Endothelial cell of umbilical vein (primary cell): Measurements from ENCODE around the gene DTX4. TPM values are rescaled to one million over a fixed set of nuclear protein-coding genes. Genes with fewer than 3 reads are reported as not detected.
A peak's percentile ranks its signal among the peaks of the same experiment; 100 is the strongest.

Experiments
- BruUV-seq: library from RNA; stranded (reverse); fragments of 400-500 nt; replicated peaks from 2 replicates; lab custom pipeline; 2021; lab: Mats Ljungman, UMichigan
- CTCF ChIA-PET: fragments of 300-600, 350-600 bp; sonication (Branson Sonifier 250); formaldehyde crosslinking; loops from one replicate; lab custom pipeline; 2021; ENCODE audit warnings: antibody characterized with exemption, inconsistent platforms; lab: Charles Lee
- POLR2A ChIA-PET: fragments of 300-600, 350-600 bp; sonication (Branson Sonifier 250); formaldehyde crosslinking; loops from one replicate; lab custom pipeline; 2021; ENCODE audit warnings: antibody characterized with exemption, inconsistent platforms; lab: Charles Lee
- DNase-seq: peaks from one replicate; pipeline ENCODE4 v3.0.0-alpha.2; 2011; ENCODE audit warnings: low read depth, low spot score
- FAIRE-seq: peaks from 2 replicates; lab custom pipeline; 2011; peaks lifted over from hg19 to GRCh38; lab: Jason Lieb, UNC
- H2AFZ ChIP-seq: 2 replicates; pipeline ENCODE4 v1.6.0; 2012; ENCODE audit warnings: low read depth, low read length, control low read depth, inconsistent platforms
- H3K27ac ChIP-seq: 2 replicates; pipeline ENCODE4 v1.5.1; 2011; ENCODE audit warnings: low read depth, mild to moderate bottlenecking, control low read depth, low read length, moderate library complexity; ENCODE audit not compliant: insufficient read depth
- H3K27me3 ChIP-seq, 2 experiments: 2 replicates each; pipeline versions ENCODE4 v1.6.0 to v1.6.1; 2011; ENCODE audit warnings: low read length in 2 of 2, mixed read lengths in 1 of 2; ENCODE audit not compliant: control insufficient read depth in 2 of 2, insufficient read depth in 2 of 2
- H3K36me3 ChIP-seq, 2 experiments: 2 replicates in 1 of 2; 3 replicates in 1 of 2; pipeline ENCODE4 v1.5.1; 2011; ENCODE audit warnings: low read length in 2 of 2, mild to moderate bottlenecking in 1 of 2, moderate library complexity in 1 of 2; ENCODE audit not compliant: control insufficient read depth in 2 of 2, insufficient read depth in 2 of 2; ENCODE audit errors: extremely low read depth in 1 of 2
- H3K4me1 ChIP-seq: 3 replicates; pipeline ENCODE4 v1.5.1; 2011; ENCODE audit warnings: mild to moderate bottlenecking, low read length; ENCODE audit not compliant: control insufficient read depth, insufficient read depth; ENCODE audit errors: extremely low read depth
- H3K4me2 ChIP-seq: 2 replicates; pipeline ENCODE4 v1.6.1; 2011; ENCODE audit warnings: low read length, control low read depth, mixed read lengths; ENCODE audit not compliant: insufficient read depth
- H3K4me3 ChIP-seq, 3 experiments: fragments of 200-600 bp in 1 of 3; sonication (generic), shearing (Covaris generic) in 1 of 3; replicated peaks in 1 of 3; 2 replicates each; pipeline ENCODE4 v1.5.1; 2011 to 2016; ENCODE audit warnings: control low read depth in 3 of 3, low read length in 3 of 3, mild to moderate bottlenecking in 2 of 3, inconsistent platforms in 1 of 3, low read depth in 1 of 3, moderate library complexity in 1 of 3; ENCODE audit not compliant: insufficient read depth in 1 of 3
- H3K79me2 ChIP-seq: 2 replicates; pipeline ENCODE4 v1.6.0; 2012; ENCODE audit warnings: low read length, inconsistent platforms; ENCODE audit not compliant: control insufficient read depth, insufficient read depth
- H3K9ac ChIP-seq: replicated peaks from 2 replicates; pipeline ENCODE3; 2011; ENCODE audit warnings: low read length, control low read depth; ENCODE audit not compliant: insufficient read depth; ENCODE audit errors: extremely low read depth
- H3K9me1 ChIP-seq: replicated peaks from 3 replicates; pipeline ENCODE4 v1.6.0; 2011; ENCODE audit warnings: mild to moderate bottlenecking, low read length; ENCODE audit not compliant: control insufficient read depth, insufficient read depth; ENCODE audit errors: extremely low read depth
- H3K9me3 ChIP-seq: replicated peaks from 2 replicates; pipeline ENCODE4 v1.5.1; 2012; ENCODE audit warnings: low read length, inconsistent platforms; ENCODE audit not compliant: control insufficient read depth, insufficient read depth
- H4K20me1 ChIP-seq: replicated peaks from 2 replicates; pipeline ENCODE3; 2011; ENCODE audit warnings: mild to moderate bottlenecking, low read length; ENCODE audit not compliant: control insufficient read depth, insufficient read depth; ENCODE audit errors: extremely low read depth
- CTCF ChIP-seq, 2 donors: IDR thresholded peaks; 1 replicate in 1 of 2; 2 replicates in 1 of 2; pipeline ENCODE4 v1.5.1; 2011; ENCODE audit warnings: low read length in 2 of 2, mild to moderate bottlenecking in 2 of 2, moderate library complexity in 2 of 2, control low read depth in 1 of 2, inconsistent platforms in 1 of 2, low read depth in 1 of 2; ENCODE audit not compliant: insufficient read depth in 1 of 2; ENCODE audit errors: extremely low read depth in 1 of 2
- EZH2 ChIP-seq: IDR thresholded peaks from 2 replicates; pipeline ENCODE4 v1.6.1; 2012; ENCODE audit warnings: borderline replicate concordance, low read depth, mild to moderate bottlenecking, moderate library complexity, low read length, inconsistent platforms; ENCODE audit not compliant: severe bottlenecking
- FOS ChIP-seq: IDR thresholded peaks from 2 replicates; pipeline ENCODE4 v1.6.1; 2011; ENCODE audit warnings: mild to moderate bottlenecking, low read length, moderate library complexity, borderline replicate concordance; ENCODE audit not compliant: insufficient read depth
- GATA2 ChIP-seq: IDR thresholded peaks from 2 replicates; pipeline ENCODE4 v1.7.0; 2011; ENCODE audit warnings: low read depth, mild to moderate bottlenecking, moderate library complexity, mixed read lengths, low read length; ENCODE audit not compliant: insufficient read length, insufficient read depth
- JUN ChIP-seq: IDR thresholded peaks from 2 replicates; pipeline ENCODE4 v1.6.1; 2011; ENCODE audit warnings: borderline replicate concordance, low read depth; ENCODE audit not compliant: insufficient read length, insufficient read depth
- MAX ChIP-seq: IDR thresholded peaks from 2 replicates; pipeline ENCODE4 v1.6.1; 2011; ENCODE audit not compliant: insufficient read depth, insufficient read length
- MYC ChIP-seq: IDR thresholded peaks from one replicate; pipeline ENCODE4 v1.6.1; 2011; ENCODE audit warnings: mild to moderate bottlenecking, low read depth, low read length
- POLR2A ChIP-seq: IDR thresholded peaks from 2 replicates; pipeline ENCODE4 v1.6.1; 2012; ENCODE audit warnings: low read depth, mild to moderate bottlenecking, control low read depth, low read length
- POLR2AphosphoS5 ChIP-seq: IDR thresholded peaks from 2 replicates; pipeline ENCODE4 v1.6.1; 2012; ENCODE audit warnings: low read depth, mild to moderate bottlenecking, control low read depth, low read length, moderate library complexity; ENCODE audit not compliant: insufficient read depth
- dilution Hi-C: fragments of 300-500 bp; cut with MboI; formaldehyde crosslinking; loops from one replicate; pipeline ENCODE4 v1.15.0; 2019; ENCODE audit warnings: low sequenced_read_pairs; ENCODE audit not compliant: extremely low pct_ligation_motif_present
- intact Hi-C: fragments of 100-400 bp; cut with micrococcal nuclease; formaldehyde crosslinking; loops from one replicate; pipeline ENCODE4 v1.10.0; 2022
- polyA plus RNA-seq, 4 experiments: library from polyadenylated mRNA; depleted of rRNA in 3 of 4; stranded (reverse) in 3 of 4; unstranded in 1 of 4; fragments of >200 nt; gene quantifications; 2 replicates each; pipeline versions ENCODE4 v1.2.1 to v1.2.3, GENCODE V29; 2011 to 2012; ENCODE audit warnings: missing spikeins in 1 of 4
- total RNA-seq: library from RNA; stranded (reverse); gene quantifications from 2 replicates; pipeline ENCODE4 v1.2.3, GENCODE V29; 2021

The DTX4 gene
- total and polyA plus RNA-seq, 2 donors (not counting 3 experiments of a cell fraction or from before 2014, with no cell fraction given), result 0.08 to 0.91 TPM

- dilution Hi-C loops (no loop called here), intact Hi-C loops (no loop called here)
- TF ChIP-seq FOS (no peak), JUN (no peak), POLR2A (no peak), GATA2 (no peak), MYC (no peak), MAX (no peak), CTCF (IDR thresholded peaks at IDR 0.05; ENCODE audit: extremely low read depth in 1 of 2, insufficient read depth in 1 of 2, low read depth in 1 of 2, low read length in 2 of 2) (no peak), EZH2 (no peak), POLR2AphosphoS5 (no peak)
- Histone ChIP-seq H3K9ac (no peak overlapping the region), H3K36me3 (no peaks in the 10 kb centered on the region), H3K4me2 (no peak overlapping the region), H2AFZ (no peak overlapping the region), H3K4me3 (no peak overlapping the region), H3K27ac (no peak overlapping the region), H4K20me1 (no peaks in the 10 kb centered on the region), H3K9me3 (no peaks in the 10 kb centered on the region), H3K4me1 (no peaks in the 10 kb centered on the region), H3K9me1 (no peaks in the 10 kb centered on the region), H3K79me2 (no peaks in the 10 kb centered on the region), H3K27me3 (peaks cover 3% of the 10 kb centered on the region in 2 experiments)
- no peak for FAIRE-seq
- peak; percentile 14 for DNase-seq
- ChIA-PET CTCF (interaction anchor here (1.3 to 1.5 kb wide), 4 partner anchors 9 to 40 kb away, joined by 4 to 7 read pairs (median 4); partner anchors contain the start of gene DTX4), POLR2A (no interaction called here)
- no TSS peak for BruUV-seq
Measured at GRCh38 chr11:59197991-59198390, 26.1 kb downstream of the DTX4 start.
